Left forelimb (tissue), 1 donor: ENCODE data around the gene SLC25A51.

Experiments
- DNase-seq: peaks from one replicate; pipeline ENCODE4 v3.0.0-alpha.2; 2018; ENCODE audit warnings: low spot score

The SLC25A51 gene

GRCh38 chr9:37937366-37937765 is 33.4 kb upstream of the SLC25A51 start:
- DNase-seq, result no peak

- DNase-seq, result no peak
These were observed 33.0 kb upstream of the SLC25A51 start for GRCh38 chr9:37936965-37937364.

- no peak for DNase-seq
These were observed 32.4 kb upstream of the SLC25A51 start for GRCh38 chr9:37936376-37936775.

- no peak for DNase-seq
These were observed 31.2 kb upstream of the SLC25A51 start for GRCh38 chr9:37935096-37935495.

GRCh38 chr9:37931592-37931991 is 27.7 kb upstream of the SLC25A51 start:
- DNase-seq, result no peak

GRCh38 chr9:37929441-37929895 is 25.5 kb upstream of the SLC25A51 start:
- DNase-seq, result no peak

GRCh38 chr9:37928552-37929430 is 24.9 kb upstream of the SLC25A51 start:
- DNase-seq, result no peak

- no peak for DNase-seq
These were observed 23.9 kb upstream of the SLC25A51 start for GRCh38 chr9:37927601-37928551.

- no peak for DNase-seq
These were observed 23.2 kb upstream of the SLC25A51 start for GRCh38 chr9:37927132-37927531.

- DNase-seq, result no peak
These were observed 22.8 kb upstream of the SLC25A51 start for GRCh38 chr9:37926737-37927118.

- no peak for DNase-seq
These were observed 22.1 kb upstream of the SLC25A51 start for GRCh38 chr9:37925786-37926736.

- DNase-seq, result no peak
These were observed 21.1 kb upstream of the SLC25A51 start for GRCh38 chr9:37925006-37925405.

GRCh38 chr9:37924538-37924937 is 20.6 kb upstream of the SLC25A51 start:
- no peak for DNase-seq

- no peak for DNase-seq
These were observed 20.0 kb upstream of the SLC25A51 start for GRCh38 chr9:37923796-37924427.

- DNase-seq, result no peak
These were observed 19.3 kb upstream of the SLC25A51 start for GRCh38 chr9:37923118-37923795.

GRCh38 chr9:37922363-37923117 is 18.6 kb upstream of the SLC25A51 start:
- no peak for DNase-seq

GRCh38 chr9:37921546-37922300 is 17.8 kb upstream of the SLC25A51 start:
- no peak for DNase-seq

- DNase-seq, result no peak
These were observed 17.2 kb upstream of the SLC25A51 start for GRCh38 chr9:37921168-37921510.
